A549 (cell line): ENCODE results near the gene SND1.

Source experiments
- CBX2 ChIP-seq: fragments of 200-600 bp; sonication (generic); IDR thresholded peaks from 2 replicates; pipeline ENCODE4 v1.6.1; 2016; ENCODE audit warnings: low read depth, mild to moderate bottlenecking, borderline replicate concordance
- EP300 ChIP-seq, 2 experiments: fragments of >200 bp; sonication (Bioruptor Twin); formaldehyde crosslinking; IDR thresholded peaks; 2 replicates in 1 of 2; 3 replicates in 1 of 2; pipeline ENCODE4 v1.6.1; 2016 to 2017
- ESRRA ChIP-seq: fragments of 150-350 bp; IDR thresholded peaks from 2 replicates; pipeline ENCODE4 v1.6.1; 2014; ENCODE audit warnings: mild to moderate bottlenecking, low read length, borderline replicate concordance
- FOSL2 ChIP-seq, 2 experiments: fragments of 450-650 bp in 1 of 2; fragments of >200 bp in 1 of 2; sonication (Bioruptor Twin) in 1 of 2; formaldehyde crosslinking; IDR thresholded peaks; 2 replicates each; pipeline versions ENCODE4 v1.5.0 to v1.6.1; 2016 to 2020; ENCODE audit warnings: mild to moderate bottlenecking in 1 of 2, moderate library complexity in 1 of 2
- JUNB ChIP-seq: fragments of >200 bp; sonication (Bioruptor Twin); formaldehyde crosslinking; IDR thresholded peaks from 2 replicates; pipeline ENCODE4 v1.6.1; 2016
- MAX ChIP-seq: IDR thresholded peaks from 2 replicates; pipeline ENCODE4 v1.6.1; 2012
- MAZ ChIP-seq: fragments of 150-350 bp; IDR thresholded peaks from 2 replicates; pipeline ENCODE4 v1.6.1; 2014; ENCODE audit warnings: antibody characterized with exemption, low read depth, low read length, borderline replicate concordance
- MYC ChIP-seq: IDR thresholded peaks from 2 replicates; pipeline ENCODE4 v1.6.1; 2012; ENCODE audit warnings: mild to moderate bottlenecking, inconsistent platforms, low read length, improper control_type of control experiment, borderline replicate concordance
- POLR2A ChIP-seq: IDR thresholded peaks from 2 replicates; pipeline ENCODE4 v1.6.1; 2012; ENCODE audit warnings: mild to moderate bottlenecking, low read length
- REST ChIP-seq: fragments of 200-600 bp; sonication (generic); IDR thresholded peaks from 2 replicates; pipeline ENCODE4 v1.6.1; 2016; ENCODE audit warnings: antibody characterized with exemption, mild to moderate bottlenecking, moderate library complexity
- SMC3 ChIP-seq: fragments of >200 bp; sonication (Bioruptor Twin); formaldehyde crosslinking; IDR thresholded peaks from 3 replicates; pipeline ENCODE4 v1.6.1; 2018; ENCODE audit warnings: inconsistent platforms
- TFCP2L1 ChIP-seq: fragments of 250-450 bp; sonication (Bioruptor Pico); IDR thresholded peaks from 2 replicates; pipeline ENCODE4 v1.5.0; 2021; ENCODE audit warnings: mild to moderate bottlenecking
- TF ChIP-seq, protein P1 (sequence below): fragments of >200 bp; sonication (Bioruptor Twin); formaldehyde crosslinking; IDR thresholded peaks from 3 replicates; pipeline ENCODE4 v1.5.1; 2016

GRCh38 chr7:127948312-127948711 lies 296.3 kb downstream of the SND1 start:
- TF ChIP-seq MAX (no peak), ESRRA (no peak), REST (no peak), EP300 (IDR thresholded peaks at IDR 0.05) (no peak), MYC (no peak), MAZ (no peak), TFCP2L1 (no peak), SMC3 (no peak), POLR2A (no peak), JUNB (no peak), CBX2 (no peak), FOSL2 (IDR thresholded peaks at IDR 0.05) (no peak), FOSL2 (CRISPR knock-in tag; IDR thresholded peaks at IDR 0.05) (no peak)
- TF ChIP-seq, protein P1, sequence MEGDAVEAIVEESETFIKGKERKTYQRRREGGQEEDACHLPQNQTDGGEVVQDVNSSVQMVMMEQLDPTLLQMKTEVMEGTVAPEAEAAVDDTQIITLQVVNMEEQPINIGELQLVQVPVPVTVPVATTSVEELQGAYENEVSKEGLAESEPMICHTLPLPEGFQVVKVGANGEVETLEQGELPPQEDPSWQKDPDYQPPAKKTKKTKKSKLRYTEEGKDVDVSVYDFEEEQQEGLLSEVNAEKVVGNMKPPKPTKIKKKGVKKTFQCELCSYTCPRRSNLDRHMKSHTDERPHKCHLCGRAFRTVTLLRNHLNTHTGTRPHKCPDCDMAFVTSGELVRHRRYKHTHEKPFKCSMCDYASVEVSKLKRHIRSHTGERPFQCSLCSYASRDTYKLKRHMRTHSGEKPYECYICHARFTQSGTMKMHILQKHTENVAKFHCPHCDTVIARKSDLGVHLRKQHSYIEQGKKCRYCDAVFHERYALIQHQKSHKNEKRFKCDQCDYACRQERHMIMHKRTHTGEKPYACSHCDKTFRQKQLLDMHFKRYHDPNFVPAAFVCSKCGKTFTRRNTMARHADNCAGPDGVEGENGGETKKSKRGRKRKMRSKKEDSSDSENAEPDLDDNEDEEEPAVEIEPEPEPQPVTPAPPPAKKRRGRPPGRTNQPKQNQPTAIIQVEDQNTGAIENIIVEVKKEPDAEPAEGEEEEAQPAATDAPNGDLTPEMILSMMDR: no peak
